ENCODE data around the gene STPG4. TPM values are rescaled to one million over a fixed set of nuclear protein-coding genes. Genes with fewer than 3 reads are reported as not detected.

STPG4 gene
- total RNA-seq, 1 experiment from 2014 or later: 8.7 TPM

DNA sequence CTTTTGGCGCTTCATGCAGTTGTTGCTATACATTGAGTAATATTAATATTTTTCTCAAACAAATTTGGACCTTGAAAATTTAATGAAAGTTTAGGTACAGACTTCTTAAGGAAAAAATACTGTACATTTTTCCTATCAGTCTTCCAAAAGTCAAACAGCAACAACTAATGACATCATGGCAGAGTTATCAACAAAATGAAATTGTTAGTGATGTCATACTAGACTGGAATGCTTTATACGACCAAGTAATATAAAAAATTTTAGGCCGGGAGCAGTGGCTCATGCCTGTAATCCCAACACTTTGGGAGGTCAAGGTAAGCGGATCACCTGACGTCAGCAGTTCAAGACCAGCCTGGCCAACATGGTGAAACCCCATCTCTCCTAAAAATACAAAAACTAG is 12.0 kb upstream of the STPG4 start:
- POLR2A ChIA-PET (ENCODE audit: unreplicated experiment): interaction anchor here (0.6 kb wide), 1 partner anchor 28 kb away, joined by 9 read pairs; no protein-coding TSS in a partner anchor
- TF ChIP-seq CTCF (conservative IDR thresholded peaks at IDR 0.05): no peak
- no peak for TF ChIP-seq EZH2 (IDR thresholded peaks at IDR 0.05; ENCODE audit: low read depth)
- Histone ChIP-seq H3F3A (ENCODE audit: insufficient read depth, low read depth) (peaks cover 92% of the 10 kb centered on the region), H3K4me2 (0 out of 2 replicates have a peak overlapping the region, but pooled peaks have one; percentile 9), H3K9me3 (ENCODE audit: insufficient read depth, low read depth) (no peaks in the 10 kb centered on the region), H3K27ac (peak overlapping the region; percentile 38; the same call in 1 of the 2 replicates), H2AFZ (no peak overlapping the region), H3K9me2 (ENCODE audit: insufficient read depth) (no peaks in the 10 kb centered on the region), H3K36me3 (ENCODE audit: low read depth) (peaks cover 92% of the 10 kb centered on the region), H3K27me3 (ENCODE audit: insufficient read depth, low read depth) (no peaks in the 10 kb centered on the region), H3K4me3 (no peak overlapping the region), H3K4me1 (replicated peaks; ENCODE audit: insufficient read depth) (peaks cover 63% of the 10 kb centered on the region), H4K20me1 (ENCODE audit: insufficient read depth) (peaks cover 99% of the 10 kb centered on the region), H3K79me2 (ENCODE audit: low read depth) (peaks cover 96% of the 10 kb centered on the region)
- peak in 1 of 2 experiments; percentile 8 for DNase-seq
- no TSS peak for BruUV-seq (replicated peaks)
- intact Hi-C loops (cut with micrococcal nuclease; ENCODE audit: unreplicated experiment): loop anchor here (5.0 kb wide), 1 partner anchor 535 kb away; no protein-coding TSS in a partner anchor
- CTCF ChIA-PET: no interaction called here

DNA sequence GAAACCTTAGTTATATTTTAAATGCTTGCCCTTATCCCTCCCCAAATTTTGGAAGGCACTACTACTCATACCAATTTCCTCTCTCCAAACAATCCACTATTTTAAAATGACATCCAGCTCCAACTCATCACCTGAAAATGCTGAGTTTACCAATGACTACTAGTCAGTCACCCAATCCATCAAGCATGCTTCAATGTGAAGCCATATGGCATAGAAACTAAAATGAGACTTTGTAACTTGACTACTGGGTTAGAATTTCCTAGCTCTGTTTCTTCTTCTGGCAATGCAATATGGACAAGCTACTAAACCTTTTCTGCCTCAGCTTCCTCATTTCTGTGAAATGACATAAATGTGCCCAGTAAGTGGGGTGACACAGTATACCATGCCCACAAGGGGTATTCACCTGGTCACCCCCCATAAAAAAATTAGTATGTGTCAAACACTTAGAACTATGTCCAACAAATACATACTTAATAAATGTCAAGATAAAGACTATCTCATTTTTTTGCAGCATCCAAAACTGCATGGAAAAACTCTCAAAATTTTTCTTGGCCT is 10.0 kb upstream of the STPG4 start:
- H3K9me2 ChIP-seq (ENCODE audit: insufficient read depth): no peaks in the 10 kb centered on the region
- H3F3A ChIP-seq (ENCODE audit: insufficient read depth, low read depth): peaks cover 94% of the 10 kb centered on the region
- H4K20me1 ChIP-seq (ENCODE audit: insufficient read depth): peaks cover 99% of the 10 kb centered on the region
- no peaks in the 10 kb centered on the region for H3K27me3 ChIP-seq (ENCODE audit: insufficient read depth, low read depth)
- no TSS peak for BruUV-seq (replicated peaks)
- ChIA-PET CTCF (interaction anchor here (0.7 kb wide), 1 partner anchor 136 kb away, joined by 5 read pairs; no protein-coding TSS in a partner anchor), POLR2A (ENCODE audit: unreplicated experiment) (interaction anchor here (0.6 to 0.7 kb wide), 2 partner anchors 73 to 202 kb away, joined by 8 to 10 read pairs; no protein-coding TSS in a partner anchor)
- TF ChIP-seq CTCF (conservative IDR thresholded peaks at IDR 0.05): no peak
- no peak for TF ChIP-seq EZH2 (IDR thresholded peaks at IDR 0.05; ENCODE audit: low read depth)
- H3K4me1 ChIP-seq (replicated peaks; ENCODE audit: insufficient read depth): peaks cover 42% of the 10 kb centered on the region
- peaks cover 92% of the 10 kb centered on the region for H3K36me3 ChIP-seq (ENCODE audit: low read depth)
- no peaks in the 10 kb centered on the region for H3K9me3 ChIP-seq (ENCODE audit: insufficient read depth, low read depth)
- intact Hi-C loops (cut with micrococcal nuclease; ENCODE audit: unreplicated experiment): loop anchor here (2.0 to 5.0 kb wide), 2 partner anchors 88 to 533 kb away; no protein-coding TSS in a partner anchor
- no peak overlapping the region for H3K4me3 ChIP-seq
- peaks cover 94% of the 10 kb centered on the region for H3K79me2 ChIP-seq (ENCODE audit: low read depth)
- H3K4me2 ChIP-seq: no peak overlapping the region
- peak in 1 of 2 experiments; percentile 32 for DNase-seq
- no peak overlapping the region for H3K27ac ChIP-seq
- H2AFZ ChIP-seq: no peak overlapping the region

GRCh38 chr2:47162780-47163179 is 7.7 kb upstream of the STPG4 start:
- Histone ChIP-seq H3F3A (ENCODE audit: insufficient read depth, low read depth) (peaks cover 94% of the 10 kb centered on the region), H3K36me3 (ENCODE audit: low read depth) (peaks cover 89% of the 10 kb centered on the region), H2AFZ (no peak overlapping the region), H3K9me3 (ENCODE audit: insufficient read depth, low read depth) (no peaks in the 10 kb centered on the region), H3K4me1 (replicated peaks; ENCODE audit: insufficient read depth) (peaks cover 21% of the 10 kb centered on the region), H3K9me2 (ENCODE audit: insufficient read depth) (no peaks in the 10 kb centered on the region), H4K20me1 (ENCODE audit: insufficient read depth) (peaks cover 88% of the 10 kb centered on the region), H3K27me3 (ENCODE audit: insufficient read depth, low read depth) (no peaks in the 10 kb centered on the region), H3K79me2 (ENCODE audit: low read depth) (peaks cover 78% of the 10 kb centered on the region), H3K27ac (peak overlapping the region; percentile 31; the same call in 1 of the 2 replicates), H3K4me3 (no peak overlapping the region), H3K4me2 (no peak overlapping the region)
- no TSS peak for BruUV-seq (replicated peaks)
- intact Hi-C loops (cut with micrococcal nuclease; ENCODE audit: unreplicated experiment): no loop called here
- ChIA-PET POLR2A (ENCODE audit: unreplicated experiment) (interaction anchor here (0.6 kb wide), 1 partner anchor 150 kb away, joined by 4 read pairs; no protein-coding TSS in a partner anchor), CTCF (no interaction called here)
- TF ChIP-seq CTCF (conservative IDR thresholded peaks at IDR 0.05) (no peak), EZH2 (IDR thresholded peaks at IDR 0.05; ENCODE audit: low read depth) (no peak)
- no peak for DNase-seq
